Endothelial cell of umbilical vein (primary cell): ENCODE results near the gene CLTC. TPM values are rescaled to one million over a fixed set of nuclear protein-coding genes. Genes with fewer than 3 reads are reported as not detected.

ENCODE experiments used
- BruUV-seq: library from RNA; stranded (reverse); fragments of 400-500 nt; replicated peaks from 2 replicates; lab custom pipeline; 2021; lab: Mats Ljungman, UMichigan
- CTCF ChIA-PET: fragments of 300-600, 350-600 bp; sonication (Branson Sonifier 250); formaldehyde crosslinking; loops from one replicate; lab custom pipeline; 2021; ENCODE audit warnings: antibody characterized with exemption, inconsistent platforms; lab: Charles Lee
- POLR2A ChIA-PET: fragments of 300-600, 350-600 bp; sonication (Branson Sonifier 250); formaldehyde crosslinking; loops from one replicate; lab custom pipeline; 2021; ENCODE audit warnings: antibody characterized with exemption, inconsistent platforms; lab: Charles Lee
- DNase-seq: peaks from one replicate; pipeline ENCODE4 v3.0.0-alpha.2; 2011; ENCODE audit warnings: low read depth, low spot score
- FAIRE-seq: peaks from 2 replicates; lab custom pipeline; 2011; peaks lifted over from hg19 to GRCh38; lab: Jason Lieb, UNC
- H2AFZ ChIP-seq: 2 replicates; pipeline ENCODE4 v1.6.0; 2012; ENCODE audit warnings: low read depth, low read length, control low read depth, inconsistent platforms
- H3K27ac ChIP-seq: 2 replicates; pipeline ENCODE4 v1.5.1; 2011; ENCODE audit warnings: low read depth, mild to moderate bottlenecking, control low read depth, low read length, moderate library complexity; ENCODE audit not compliant: insufficient read depth
- H3K27me3 ChIP-seq, 2 experiments: 2 replicates each; pipeline versions ENCODE4 v1.6.0 to v1.6.1; 2011; ENCODE audit warnings: low read length in 2 of 2, mixed read lengths in 1 of 2; ENCODE audit not compliant: control insufficient read depth in 2 of 2, insufficient read depth in 2 of 2
- H3K36me3 ChIP-seq, 2 experiments: 2 replicates in 1 of 2; 3 replicates in 1 of 2; pipeline ENCODE4 v1.5.1; 2011; ENCODE audit warnings: low read length in 2 of 2, mild to moderate bottlenecking in 1 of 2, moderate library complexity in 1 of 2; ENCODE audit not compliant: control insufficient read depth in 2 of 2, insufficient read depth in 2 of 2; ENCODE audit errors: extremely low read depth in 1 of 2
- H3K4me1 ChIP-seq: 3 replicates; pipeline ENCODE4 v1.5.1; 2011; ENCODE audit warnings: mild to moderate bottlenecking, low read length; ENCODE audit not compliant: control insufficient read depth, insufficient read depth; ENCODE audit errors: extremely low read depth
- H3K4me2 ChIP-seq: 2 replicates; pipeline ENCODE4 v1.6.1; 2011; ENCODE audit warnings: low read length, control low read depth, mixed read lengths; ENCODE audit not compliant: insufficient read depth
- H3K4me3 ChIP-seq, 3 experiments: fragments of 200-600 bp in 1 of 3; sonication (generic), shearing (Covaris generic) in 1 of 3; replicated peaks in 1 of 3; 2 replicates each; pipeline ENCODE4 v1.5.1; 2011 to 2016; ENCODE audit warnings: control low read depth in 3 of 3, low read length in 3 of 3, mild to moderate bottlenecking in 2 of 3, inconsistent platforms in 1 of 3, low read depth in 1 of 3, moderate library complexity in 1 of 3; ENCODE audit not compliant: insufficient read depth in 1 of 3
- H3K79me2 ChIP-seq: 2 replicates; pipeline ENCODE4 v1.6.0; 2012; ENCODE audit warnings: low read length, inconsistent platforms; ENCODE audit not compliant: control insufficient read depth, insufficient read depth
- H3K9ac ChIP-seq: replicated peaks from 2 replicates; pipeline ENCODE3; 2011; ENCODE audit warnings: low read length, control low read depth; ENCODE audit not compliant: insufficient read depth; ENCODE audit errors: extremely low read depth
- H3K9me1 ChIP-seq: replicated peaks from 3 replicates; pipeline ENCODE4 v1.6.0; 2011; ENCODE audit warnings: mild to moderate bottlenecking, low read length; ENCODE audit not compliant: control insufficient read depth, insufficient read depth; ENCODE audit errors: extremely low read depth
- H3K9me3 ChIP-seq: replicated peaks from 2 replicates; pipeline ENCODE4 v1.5.1; 2012; ENCODE audit warnings: low read length, inconsistent platforms; ENCODE audit not compliant: control insufficient read depth, insufficient read depth
- H4K20me1 ChIP-seq: replicated peaks from 2 replicates; pipeline ENCODE3; 2011; ENCODE audit warnings: mild to moderate bottlenecking, low read length; ENCODE audit not compliant: control insufficient read depth, insufficient read depth; ENCODE audit errors: extremely low read depth
- EZH2 ChIP-seq: IDR thresholded peaks from 2 replicates; pipeline ENCODE4 v1.6.1; 2012; ENCODE audit warnings: borderline replicate concordance, low read depth, mild to moderate bottlenecking, moderate library complexity, low read length, inconsistent platforms; ENCODE audit not compliant: severe bottlenecking
- FOS ChIP-seq: IDR thresholded peaks from 2 replicates; pipeline ENCODE4 v1.6.1; 2011; ENCODE audit warnings: mild to moderate bottlenecking, low read length, moderate library complexity, borderline replicate concordance; ENCODE audit not compliant: insufficient read depth
- GATA2 ChIP-seq: IDR thresholded peaks from 2 replicates; pipeline ENCODE4 v1.7.0; 2011; ENCODE audit warnings: low read depth, mild to moderate bottlenecking, moderate library complexity, mixed read lengths, low read length; ENCODE audit not compliant: insufficient read length, insufficient read depth
- JUN ChIP-seq: IDR thresholded peaks from 2 replicates; pipeline ENCODE4 v1.6.1; 2011; ENCODE audit warnings: borderline replicate concordance, low read depth; ENCODE audit not compliant: insufficient read length, insufficient read depth
- dilution Hi-C: fragments of 300-500 bp; cut with MboI; formaldehyde crosslinking; loops from one replicate; pipeline ENCODE4 v1.15.0; 2019; ENCODE audit warnings: low sequenced_read_pairs; ENCODE audit not compliant: extremely low pct_ligation_motif_present
- intact Hi-C: fragments of 100-400 bp; cut with micrococcal nuclease; formaldehyde crosslinking; loops from one replicate; pipeline ENCODE4 v1.10.0; 2022
- polyA plus RNA-seq, 4 experiments: library from polyadenylated mRNA; depleted of rRNA in 3 of 4; stranded (reverse) in 3 of 4; unstranded in 1 of 4; fragments of >200 nt; gene quantifications; 2 replicates each; pipeline versions ENCODE4 v1.2.1 to v1.2.3, GENCODE V29; 2011 to 2012; ENCODE audit warnings: missing spikeins in 1 of 4
- total RNA-seq: library from RNA; stranded (reverse); gene quantifications from 2 replicates; pipeline ENCODE4 v1.2.3, GENCODE V29; 2021
- TF ChIP-seq, protein P1 (sequence below), 2 donors: IDR thresholded peaks; 1 replicate in 1 of 2; 2 replicates in 1 of 2; pipeline ENCODE4 v1.5.1; 2011; ENCODE audit warnings: low read length in 2 of 2, mild to moderate bottlenecking in 2 of 2, moderate library complexity in 2 of 2, control low read depth in 1 of 2, inconsistent platforms in 1 of 2, low read depth in 1 of 2; ENCODE audit not compliant: insufficient read depth in 1 of 2; ENCODE audit errors: extremely low read depth in 1 of 2
- TF ChIP-seq, protein P2 (sequence below): IDR thresholded peaks from 2 replicates; pipeline ENCODE4 v1.6.1; 2011; ENCODE audit not compliant: insufficient read depth, insufficient read length

The CLTC gene
- total and polyA plus RNA-seq, 2 donors (not counting 3 experiments of a cell fraction or from before 2014, with no cell fraction given) = 164 to 326 TPM

GRCh38 chr17:59637611-59638310 is 18.1 kb downstream of the CLTC start:
- no peak overlapping the region for H2AFZ ChIP-seq
- H3K79me2 ChIP-seq = peaks cover 97% of the 10 kb centered on the region
- no peaks in the 10 kb centered on the region for H3K9me3 ChIP-seq
- TF ChIP-seq JUN = no peak
- no peak for TF ChIP-seq EZH2
- TF ChIP-seq, protein P1, sequence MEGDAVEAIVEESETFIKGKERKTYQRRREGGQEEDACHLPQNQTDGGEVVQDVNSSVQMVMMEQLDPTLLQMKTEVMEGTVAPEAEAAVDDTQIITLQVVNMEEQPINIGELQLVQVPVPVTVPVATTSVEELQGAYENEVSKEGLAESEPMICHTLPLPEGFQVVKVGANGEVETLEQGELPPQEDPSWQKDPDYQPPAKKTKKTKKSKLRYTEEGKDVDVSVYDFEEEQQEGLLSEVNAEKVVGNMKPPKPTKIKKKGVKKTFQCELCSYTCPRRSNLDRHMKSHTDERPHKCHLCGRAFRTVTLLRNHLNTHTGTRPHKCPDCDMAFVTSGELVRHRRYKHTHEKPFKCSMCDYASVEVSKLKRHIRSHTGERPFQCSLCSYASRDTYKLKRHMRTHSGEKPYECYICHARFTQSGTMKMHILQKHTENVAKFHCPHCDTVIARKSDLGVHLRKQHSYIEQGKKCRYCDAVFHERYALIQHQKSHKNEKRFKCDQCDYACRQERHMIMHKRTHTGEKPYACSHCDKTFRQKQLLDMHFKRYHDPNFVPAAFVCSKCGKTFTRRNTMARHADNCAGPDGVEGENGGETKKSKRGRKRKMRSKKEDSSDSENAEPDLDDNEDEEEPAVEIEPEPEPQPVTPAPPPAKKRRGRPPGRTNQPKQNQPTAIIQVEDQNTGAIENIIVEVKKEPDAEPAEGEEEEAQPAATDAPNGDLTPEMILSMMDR (IDR thresholded peaks at IDR 0.05; ENCODE audit: extremely low read depth in 1 of 2, insufficient read depth in 1 of 2, low read depth in 1 of 2, low read length in 2 of 2) = no peak
- TF ChIP-seq, protein P2, sequence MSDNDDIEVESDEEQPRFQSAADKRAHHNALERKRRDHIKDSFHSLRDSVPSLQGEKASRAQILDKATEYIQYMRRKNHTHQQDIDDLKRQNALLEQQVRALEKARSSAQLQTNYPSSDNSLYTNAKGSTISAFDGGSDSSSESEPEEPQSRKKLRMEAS = no peak
- TF ChIP-seq GATA2 = no peak
- TF ChIP-seq FOS = no peak
- H3K36me3 ChIP-seq = no peaks in the 10 kb centered on the region
- intact Hi-C loops (no loop called here), dilution Hi-C loops (no loop called here)
- no peak overlapping the region for H3K4me2 ChIP-seq
- H3K9me1 ChIP-seq = no peaks in the 10 kb centered on the region
- H3K4me1 ChIP-seq = peaks cover 18% of the 10 kb centered on the region
- no peak for DNase-seq
- H3K4me3 ChIP-seq = no peak overlapping the region
- no TSS peak for BruUV-seq
- peaks cover 25% of the 10 kb centered on the region for H4K20me1 ChIP-seq
- no peak for FAIRE-seq
- ChIA-PET CTCF (interaction anchor here (1.4 to 1.5 kb wide), 3 partner anchors 9 to 18 kb away, joined by 3 to 6 read pairs (median 5); no protein-coding TSS in a partner anchor), POLR2A (interaction anchor here (0.6 to 0.8 kb wide), 2 partner anchors 19 to 27 kb away, joined by 3 to 6 read pairs; no protein-coding TSS in a partner anchor)
- H3K27ac ChIP-seq = no peak overlapping the region
- H3K27me3 ChIP-seq = no peaks in the 10 kb centered on the region
- no peak overlapping the region for H3K9ac ChIP-seq
